GM12878 (cell line): Measurements from ENCODE around the gene PRPF6. TPM values are rescaled to one million over a fixed set of nuclear protein-coding genes. Genes with fewer than 3 reads are reported as not detected.

ENCODE experiments used
- ATAC-seq: fragments of 200-7000 bp; cut with Tn5 transposase; 3 replicates; pipeline ENCODE4 v1.9.1; 2020; ENCODE audit warnings: mild to moderate bottlenecking, moderate library complexity
- BruUV-seq: library from RNA; stranded (reverse); fragments of 400-500 nt; replicated peaks from 2 replicates; lab custom pipeline; 2021; lab: Mats Ljungman, UMichigan
- CTCF ChIA-PET: fragments of 300-600 bp; sonication (Branson Sonifier 250); formaldehyde crosslinking; extraction: SDS; loops from one replicate; lab custom pipeline; 2021; ENCODE audit warnings: inconsistent platforms; lab: Yijun Ruan, JAX
- POLR2A ChIA-PET: fragments of 350-600 bp; formaldehyde crosslinking; extraction: SDS; loops from one replicate; lab custom pipeline; 2021; ENCODE audit warnings: inconsistent platforms; lab: Charles Lee
- RAD21 ChIA-PET: fragments of 300-600 bp; sonication (Branson Sonifier 250); formaldehyde crosslinking; loops from one replicate; lab custom pipeline; 2023; ENCODE audit warnings: antibody characterized with exemption; ENCODE audit not compliant: unreplicated experiment; lab: Charles Lee
- SMC1A ChIA-PET: fragments of 300-600 bp; sonication (Branson Sonifier 250); formaldehyde crosslinking; loops from one replicate; lab custom pipeline; 2023; ENCODE audit not compliant: unreplicated experiment, uncharacterized antibody; lab: Charles Lee
- DNase-seq: peaks from one replicate; pipeline ENCODE4 v3.0.0-alpha.2; 2011; ENCODE audit warnings: low read depth, low spot score
- FAIRE-seq: peaks from 3 replicates; lab custom pipeline; 2011; peaks lifted over from hg19 to GRCh38; lab: Jason Lieb, UNC
- H2AFZ ChIP-seq: 2 replicates; pipeline ENCODE4 v1.6.0; 2011; ENCODE audit warnings: low read depth, low read length, control low read depth; ENCODE audit not compliant: control insufficient read depth
- H3K27ac ChIP-seq: 2 replicates; pipeline ENCODE4 v1.5.1; 2011; ENCODE audit warnings: control low read depth; ENCODE audit not compliant: control insufficient read depth, insufficient read depth
- H3K27me3 ChIP-seq, 2 experiments: replicated peaks in 1 of 2; 2 replicates each; pipeline versions ENCODE4 v1.6.0 to v1.6.1; 2011; ENCODE audit warnings: low read length in 1 of 2; ENCODE audit not compliant: control insufficient read depth in 2 of 2, insufficient read depth in 2 of 2
- H3K36me3 ChIP-seq, 2 experiments: 2 replicates each; pipeline ENCODE4 v1.5.1; 2011; ENCODE audit warnings: low read length in 1 of 2; ENCODE audit not compliant: control insufficient read depth in 2 of 2, insufficient read depth in 2 of 2
- H3K4me1 ChIP-seq: 2 replicates; pipeline ENCODE4 v1.6.1; 2011; ENCODE audit warnings: mild to moderate bottlenecking, low read length, moderate library complexity, mixed read lengths; ENCODE audit not compliant: control insufficient read depth, insufficient read depth
- H3K4me2 ChIP-seq: 2 replicates; pipeline ENCODE4 v1.6.0; 2011; ENCODE audit warnings: control low read depth; ENCODE audit not compliant: control insufficient read depth, insufficient read depth
- H3K4me3 ChIP-seq: fragments of 200-600 bp; sonication (generic); 2 replicates; pipeline ENCODE4 v1.5.1; 2016
- H3K79me2 ChIP-seq: 2 replicates; pipeline ENCODE4 v1.6.0; 2011; ENCODE audit warnings: low read length; ENCODE audit not compliant: control insufficient read depth, insufficient read depth
- H3K9ac ChIP-seq: 2 replicates; pipeline ENCODE4 v1.8.0; 2011; ENCODE audit warnings: low read length, control low read depth, mixed read lengths; ENCODE audit not compliant: control insufficient read depth, insufficient read depth
- H3K9me3 ChIP-seq: replicated peaks from 3 replicates; pipeline ENCODE4 v1.5.1; 2011; ENCODE audit warnings: mild to moderate bottlenecking, low read length; ENCODE audit not compliant: control insufficient read depth, insufficient read depth
- H4K20me1 ChIP-seq: 2 replicates; pipeline ENCODE4 v1.6.0; 2011; ENCODE audit not compliant: control insufficient read depth, insufficient read depth
- BRCA1 ChIP-seq: IDR thresholded peaks from 2 replicates; pipeline ENCODE4 v1.6.1; 2011; ENCODE audit warnings: low read depth, low read length, improper control_type of control experiment
- CREM ChIP-seq: IDR thresholded peaks from 2 replicates; pipeline ENCODE4 v1.6.1; 2014; ENCODE audit warnings: antibody characterized with exemption, low read depth
- E2F8 ChIP-seq: fragments of 450-650 bp; IDR thresholded peaks from 2 replicates; pipeline ENCODE4 v1.6.1; 2018; ENCODE audit warnings: mild to moderate bottlenecking, low read depth, moderate library complexity; ENCODE audit not compliant: partially characterized antibody
- HDAC6 ChIP-seq: fragments of 200-600 bp; sonication (generic); IDR thresholded peaks from one replicate; pipeline ENCODE4 v1.8.0; 2017; ENCODE audit warnings: antibody characterized with exemption; ENCODE audit not compliant: unreplicated experiment
- HDGF ChIP-seq: fragments of 450-650 bp; IDR thresholded peaks from 2 replicates; pipeline ENCODE4 v1.6.1; 2016; ENCODE audit warnings: antibody characterized with exemption
- KDM1A ChIP-seq: fragments of 200-600 bp; sonication (generic); IDR thresholded peaks from 2 replicates; pipeline ENCODE4 v1.6.1; 2016; ENCODE audit warnings: borderline replicate concordance
- TAF1 ChIP-seq: IDR thresholded peaks from 2 replicates; pipeline ENCODE4 v1.6.1; 2011; ENCODE audit warnings: mild to moderate bottlenecking, low read depth, low read length, borderline replicate concordance
- TBL1XR1 ChIP-seq: IDR thresholded peaks from 2 replicates; pipeline ENCODE4 v1.6.1; 2012; ENCODE audit warnings: low read depth, low read length, improper control_type of control experiment
- USF1 ChIP-seq: IDR thresholded peaks from 2 replicates; pipeline ENCODE4 v1.6.1; 2011; ENCODE audit warnings: borderline replicate concordance, low read depth, mild to moderate bottlenecking, moderate library complexity, mixed read lengths, low read length; ENCODE audit not compliant: insufficient read depth; ENCODE audit errors: extremely low read length
- YY1 ChIP-seq: IDR thresholded peaks from 2 replicates; pipeline ENCODE4 v1.6.1; 2011; ENCODE audit warnings: low read depth, mild to moderate bottlenecking, low read length
- ZNF622 ChIP-seq: fragments of 450-650 bp; IDR thresholded peaks from 2 replicates; pipeline ENCODE4 v1.6.1; 2017; ENCODE audit warnings: mild to moderate bottlenecking, inconsistent platforms
- WGBS: methylation state at CpG from one replicate; pipeline ENCODE4 v1.1.6; 2016; ENCODE audit warnings: low lambda C conversion rate; ENCODE audit not compliant: insufficient replicate concordance, insufficient coverage; ENCODE audit errors: missing lambda C conversion rate; 5-methylcytosine and 5-hydroxymethylcytosine counted together
- in situ Hi-C: fragments of 300-500 bp; cut with MboI; formaldehyde crosslinking; loops from 9 replicates; pipeline ENCODE4 v1.14.3; 2018; ENCODE audit warnings: mixed read lengths
- intact Hi-C: fragments of 100-400 bp; cut with micrococcal nuclease; formaldehyde crosslinking; loops from one replicate; pipeline ENCODE4 v1.14.2; 2022; ENCODE audit not compliant: unreplicated experiment
- polyA plus RNA-seq, 11 experiments: library from polyadenylated mRNA; depleted of rRNA in 4 of 11; unstranded in 6 of 11; stranded (reverse) in 5 of 11; fragments of >200 nt; fragmentation: Nextera tagmentation in 4 of 11; fragmentation: Illumina TruSeq in 1 of 11; extraction: Ambion mirVana in 4 of 11; extraction: Trizol in 1 of 11; gene quantifications; 1 replicate in 1 of 11; 2 replicates in 10 of 11; pipeline versions ENCODE4 v1.2.1 to v1.2.3, GENCODE V29; 2011 to 2016; ENCODE audit warnings: inconsistent platforms in 2 of 11, missing spikeins in 2 of 11, low read depth in 1 of 11
- total RNA-seq, 4 experiments: library from RNA; depleted of rRNA in 3 of 4; stranded (reverse); fragments of >200 nt in 3 of 4; fragmentation: Illumina TruSeq in 1 of 4; extraction: Trizol in 1 of 4; gene quantifications; 2 replicates each; pipeline versions ENCODE4 v1.2.1 to v1.2.3, GENCODE V29; 2013 to 2021

Gene PRPF6
- total and polyA plus RNA-seq, 10 of the 15 experiments (the other 5 are each of a cell fraction or from before 2014, with no cell fraction given): 5.0 to 102 (median 71.3) TPM

GRCh38 chr20:63945031-63945658, 35.8 kb upstream of the PRPF6 start:
- DNase-seq (no peak), ATAC-seq (no peak), FAIRE-seq (no peak)
- RAD21 ChIA-PET: interaction anchor here (1.0 kb wide), 1 partner anchor 241 kb away, joined by 3 read pairs; no protein-coding TSS in a partner anchor
- H3K27me3 ChIP-seq: no peaks in the 10 kb centered on the region
- SMC1A ChIA-PET: no interaction called here
- no peak overlapping the region for H2AFZ ChIP-seq
- H3K27ac ChIP-seq: no peak overlapping the region
- no peak for TF ChIP-seq BRCA1
- POLR2A ChIA-PET: no interaction called here
- peaks cover 18% of the 10 kb centered on the region for H3K79me2 ChIP-seq
- H3K9me3 ChIP-seq: no peaks in the 10 kb centered on the region; the same call in 2 of the 3 replicates
- BruUV-seq: no TSS peak
- H3K4me1 ChIP-seq: peaks cover 24% of the 10 kb centered on the region
- WGBS: 86% methylated on average over 17 of the region's 17 CpGs
- CTCF ChIA-PET: no interaction called here
- no peak overlapping the region for H3K4me3 ChIP-seq
- H3K9ac ChIP-seq: no peak overlapping the region
- H3K36me3 ChIP-seq: peaks cover 17 to 41% of the 10 kb centered on the region in 2 experiments; a peak in 3 of 4 replicates
- H3K4me2 ChIP-seq: no peak overlapping the region
- in situ Hi-C loops: no loop called here
- H4K20me1 ChIP-seq: peaks cover 4% of the 10 kb centered on the region; the same call in 1 of the 2 replicates
- intact Hi-C loops: no loop called here

GRCh38 chr20:63945921-63946920, 34.7 kb upstream of the PRPF6 start:
- CTCF ChIA-PET: no interaction called here
- H3K4me1 ChIP-seq: peaks cover 24% of the 10 kb centered on the region
- POLR2A ChIA-PET: no interaction called here
- intact Hi-C loops (no loop called here), in situ Hi-C loops (no loop called here)
- no peak overlapping the region for H3K9ac ChIP-seq
- no peak overlapping the region for H3K4me3 ChIP-seq
- no peak overlapping the region for H2AFZ ChIP-seq
- no peak overlapping the region for H3K4me2 ChIP-seq
- SMC1A ChIA-PET: no interaction called here
- ATAC-seq (no peak), FAIRE-seq (no peak), DNase-seq (no peak)
- H4K20me1 ChIP-seq: peaks cover 4% of the 10 kb centered on the region; the same call in 1 of the 2 replicates
- RAD21 ChIA-PET: no interaction called here
- no TSS peak for BruUV-seq
- no peaks in the 10 kb centered on the region for H3K27me3 ChIP-seq
- WGBS: 95% methylated on average over 39 of the region's 39 CpGs
- H3K9me3 ChIP-seq: no peaks in the 10 kb centered on the region
- H3K36me3 ChIP-seq: peaks cover 14 to 30% of the 10 kb centered on the region in 2 experiments; a peak in 3 of 4 replicates
- H3K79me2 ChIP-seq: peaks cover 21% of the 10 kb centered on the region
- no peak overlapping the region for H3K27ac ChIP-seq
- TF ChIP-seq HDGF (no peak), YY1 (no peak), E2F8 (no peak), ZNF622 (no peak), CREM (no peak), KDM1A (no peak), USF1 (no peak), BRCA1 (no peak), TAF1 (no peak), TBL1XR1 (no peak), HDAC6 (no peak)
